ENCODE results near the gene NID1.

- TF ChIP-seq, protein P1, sequence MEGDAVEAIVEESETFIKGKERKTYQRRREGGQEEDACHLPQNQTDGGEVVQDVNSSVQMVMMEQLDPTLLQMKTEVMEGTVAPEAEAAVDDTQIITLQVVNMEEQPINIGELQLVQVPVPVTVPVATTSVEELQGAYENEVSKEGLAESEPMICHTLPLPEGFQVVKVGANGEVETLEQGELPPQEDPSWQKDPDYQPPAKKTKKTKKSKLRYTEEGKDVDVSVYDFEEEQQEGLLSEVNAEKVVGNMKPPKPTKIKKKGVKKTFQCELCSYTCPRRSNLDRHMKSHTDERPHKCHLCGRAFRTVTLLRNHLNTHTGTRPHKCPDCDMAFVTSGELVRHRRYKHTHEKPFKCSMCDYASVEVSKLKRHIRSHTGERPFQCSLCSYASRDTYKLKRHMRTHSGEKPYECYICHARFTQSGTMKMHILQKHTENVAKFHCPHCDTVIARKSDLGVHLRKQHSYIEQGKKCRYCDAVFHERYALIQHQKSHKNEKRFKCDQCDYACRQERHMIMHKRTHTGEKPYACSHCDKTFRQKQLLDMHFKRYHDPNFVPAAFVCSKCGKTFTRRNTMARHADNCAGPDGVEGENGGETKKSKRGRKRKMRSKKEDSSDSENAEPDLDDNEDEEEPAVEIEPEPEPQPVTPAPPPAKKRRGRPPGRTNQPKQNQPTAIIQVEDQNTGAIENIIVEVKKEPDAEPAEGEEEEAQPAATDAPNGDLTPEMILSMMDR (IDR thresholded peaks at IDR 0.05): no peak
- TF ChIP-seq EZH2 (IDR thresholded peaks at IDR 0.05): no peak
Measured at GRCh38 chr1:235999259-235999925, 65.5 kb downstream of the NID1 start.
